Tibial nerve (tissue), 4 donors: Measurements from ENCODE around the gene TRMT1. TPM values are rescaled to one million over a fixed set of nuclear protein-coding genes. Genes with fewer than 3 reads are reported as not detected.

ENCODE experiments used
- DNase-seq, 2 donors: peaks; one replicate each; pipeline ENCODE4 v3.0.0-alpha.2; 2019; ENCODE audit warnings: low spot score in 2 of 2
- H3K27ac ChIP-seq, 4 donors: fragments of 200-600 bp; sonication (generic) in 3 of 4; one replicate each; pipeline ENCODE4 v1.5.1; 2017 to 2019; ENCODE audit warnings: mild to moderate bottlenecking in 1 of 4
- H3K27me3 ChIP-seq, 2 donors: fragments of 200-600 bp; sonication (generic) in 1 of 2; one replicate each; pipeline versions ENCODE4 v1.5.1 to v1.6.0; 2017 to 2019
- H3K36me3 ChIP-seq, 3 donors: fragments of 200-600 bp; sonication (generic); one replicate each; pipeline ENCODE4 v1.5.1; 2018 to 2019
- H3K4me1 ChIP-seq, 4 donors: fragments of 200-600 bp; sonication (generic) in 3 of 4; one replicate each; pipeline ENCODE4 v1.5.1; 2017 to 2019
- H3K4me3 ChIP-seq, 4 donors: fragments of 200-600 bp; sonication (generic) in 3 of 4; one replicate each; pipeline ENCODE4 v1.5.1; 2017 to 2019; ENCODE audit warnings: mild to moderate bottlenecking in 1 of 4, moderate library complexity in 1 of 4
- H3K9me3 ChIP-seq, 4 donors: fragments of 200-600 bp; sonication (generic) in 3 of 4; one replicate each; pipeline ENCODE4 v1.5.1; 2017 to 2019
- CTCF ChIP-seq, 5 experiments: fragments of 200-600 bp in 3 of 5; fragments of 450-650 bp in 2 of 5; sonication (generic) in 3 of 5; IDR thresholded peaks; one replicate each; pipeline ENCODE4 v1.5.1; 2016 to 2019; ENCODE audit warnings: antibody characterized with exemption in 5 of 5, mild to moderate bottlenecking in 3 of 5, moderate library complexity in 2 of 5
- EP300 ChIP-seq, 2 donors: sonication (generic); formaldehyde crosslinking; IDR thresholded peaks; one replicate each; pipeline ENCODE4 v1.6.1; 2017; ENCODE audit warnings: antibody characterized with exemption in 2 of 2, mild to moderate bottlenecking in 1 of 2
- POLR2A ChIP-seq, 2 donors: fragments of 450-650 bp; IDR thresholded peaks; one replicate each; pipeline ENCODE4 v1.6.1; 2017; ENCODE audit warnings: antibody characterized with exemption in 2 of 2, mild to moderate bottlenecking in 2 of 2, moderate library complexity in 2 of 2
- WGBS, 2 donors: methylation state at CpG; one replicate each; pipeline ENCODE4 v1.1.5; 2018; 5-methylcytosine and 5-hydroxymethylcytosine counted together
- total RNA-seq, 4 donors: library from RNA; depleted of rRNA; stranded (reverse); fragments of >200 nt; gene quantifications; one replicate each; pipeline ENCODE4 v1.1.0, GENCODE V29; 2016

Gene TRMT1
- total RNA-seq, 4 donors from 2014 or later, result 38.4 to 92.7 (median 49.2) TPM

DNA sequence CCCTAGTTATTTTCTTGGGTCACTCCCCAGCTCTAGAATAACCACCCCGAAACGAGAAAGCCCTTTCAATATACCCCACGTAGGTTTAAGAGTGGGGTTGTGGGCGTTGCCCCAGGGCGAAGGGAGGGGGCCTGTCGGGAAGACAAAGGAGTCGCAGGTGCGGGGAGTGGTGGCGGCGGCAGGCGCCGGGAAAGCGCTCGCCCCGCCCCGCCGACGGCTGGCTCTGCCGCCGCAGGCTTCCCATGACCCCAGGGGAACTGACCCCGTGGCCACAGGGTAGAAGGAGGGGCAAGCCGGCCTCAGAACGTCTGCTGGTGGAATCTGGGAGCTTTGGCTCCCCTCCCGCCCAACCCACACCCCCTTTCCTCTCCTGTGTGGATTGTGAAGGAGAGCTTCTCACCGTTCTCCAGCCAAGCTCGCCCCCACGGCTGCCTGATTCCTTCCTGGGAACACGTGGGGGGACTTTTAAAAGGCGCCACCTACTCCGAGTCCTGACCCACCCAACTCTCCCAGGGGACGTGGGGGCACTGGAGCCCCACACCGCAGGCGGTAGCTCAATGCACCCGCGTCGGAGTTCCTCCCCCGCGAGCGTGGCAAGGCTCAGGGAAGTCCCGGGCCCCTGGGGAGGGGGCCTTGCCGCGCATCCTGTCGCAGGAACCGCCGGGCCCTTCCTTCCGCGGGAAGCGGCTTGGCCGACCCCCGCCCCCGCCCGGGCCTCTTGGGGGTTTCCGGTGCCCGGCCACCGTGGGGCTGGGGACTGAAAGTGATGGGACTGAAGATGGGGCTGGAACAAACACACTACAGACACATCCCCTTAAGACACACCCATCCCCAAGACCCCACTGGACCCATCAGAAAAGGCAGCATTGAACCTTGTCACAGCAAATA, 39.2 kb upstream of the TRMT1 start:
- Histone ChIP-seq H3K36me3 (no peaks in the 10 kb centered on the region), H3K27ac (peak overlapping the region; percentile 96 to 99 (median 98)), H3K4me3 (peak overlapping the region; percentile 66 to 98 (median 84)), H3K4me1 (peaks cover 3 to 54% (median 15%) of the 10 kb centered on the region in 4 donors), H3K27me3 (no peaks in the 10 kb centered on the region), H3K9me3 (no peaks in the 10 kb centered on the region)
- WGBS, 2 donors, result 3% methylated on average over 46 to 53 of the region's 55 CpGs
- DNase-seq, result peak; percentile 67 to 71
- TF ChIP-seq CTCF (IDR thresholded peaks at IDR 0.05) (no peak), EP300 (IDR thresholded peaks at IDR 0.05) (peak in 1 of 2 donors; percentile 48)

- peak; percentile 43 to 47 for DNase-seq
- peak overlapping the region; percentile 66 to 98 (median 84) for H3K4me3 ChIP-seq
- peak in 1 of 2 donors; percentile 12 for TF ChIP-seq EP300 (IDR thresholded peaks at IDR 0.05)
- peak in 2 of 5 experiments; percentile 2 to 6 for TF ChIP-seq CTCF (IDR thresholded peaks at IDR 0.05)
- TF ChIP-seq POLR2A (IDR thresholded peaks at IDR 0.05), result no peak
- no peaks in the 10 kb centered on the region for H3K9me3 ChIP-seq
- H3K27ac ChIP-seq, result peak overlapping the region; percentile 96 to 99 (median 98)
- 4 to 6% methylated on average over 16 to 24 of the region's 24 CpGs for WGBS, 2 donors
- H3K4me1 ChIP-seq, result peaks cover 3 to 54% (median 15%) of the 10 kb centered on the region in 4 donors
- H3K27me3 ChIP-seq, result no peaks in the 10 kb centered on the region
- H3K36me3 ChIP-seq, result no peaks in the 10 kb centered on the region
These were observed 38.5 kb upstream of the TRMT1 start for GRCh38 chr19:13154911-13155471.

GRCh38 chr19:13154241-13154778, 37.8 kb upstream of the TRMT1 start:
- H3K4me3 ChIP-seq, result peak overlapping the region; percentile 66 to 98 (median 84)
- no peaks in the 10 kb centered on the region for H3K27me3 ChIP-seq
- H3K36me3 ChIP-seq, result no peaks in the 10 kb centered on the region
- H3K27ac ChIP-seq, result peak overlapping the region; percentile 96 to 99 (median 98)
- DNase-seq, result peak; percentile 85 to 92
- 1 to 2% methylated on average over 21 of the region's 21 CpGs for WGBS, 2 donors
- peaks cover 3 to 58% (median 16%) of the 10 kb centered on the region in 4 donors for H3K4me1 ChIP-seq
- TF ChIP-seq CTCF (IDR thresholded peaks at IDR 0.05), result no peak
- peak; percentile 65 to 66 for TF ChIP-seq POLR2A (IDR thresholded peaks at IDR 0.05)
- TF ChIP-seq EP300 (IDR thresholded peaks at IDR 0.05), result peak; percentile 75 to 96
- no peaks in the 10 kb centered on the region for H3K9me3 ChIP-seq

DNA sequence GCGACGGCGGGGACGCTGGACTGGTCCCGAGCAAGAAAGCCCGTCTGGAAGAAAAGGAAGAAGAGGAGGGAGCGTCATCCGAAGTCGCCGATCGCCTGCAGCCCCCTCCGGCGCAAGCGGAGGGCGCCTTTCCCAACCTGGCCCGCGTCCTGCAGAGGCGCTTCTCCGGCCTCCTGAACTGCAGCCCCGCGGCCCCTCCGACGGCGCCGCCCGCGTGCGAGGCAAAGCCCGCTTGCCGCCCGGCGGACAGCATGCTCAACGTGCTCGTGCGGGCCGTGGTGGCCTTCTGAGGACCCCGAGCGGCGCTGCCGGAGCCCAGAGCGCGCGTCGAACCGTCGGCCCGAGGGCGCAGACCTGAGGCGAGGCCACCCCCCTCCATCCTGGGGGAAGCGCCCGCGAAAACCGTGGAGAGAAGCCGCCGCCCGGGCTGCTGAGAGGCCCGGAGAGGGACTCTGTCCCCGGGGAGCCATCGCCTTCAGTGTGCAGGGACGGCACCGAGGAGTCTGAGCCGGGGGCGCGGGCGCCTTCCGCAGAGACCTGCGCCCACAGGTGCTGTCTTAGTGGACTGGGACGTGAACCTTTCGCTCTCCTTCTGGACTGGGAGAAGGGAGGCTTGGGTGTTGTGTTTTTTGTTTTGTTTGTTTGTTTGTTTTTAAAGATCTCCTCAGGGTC, 37.2 kb upstream of the TRMT1 start:
- H3K27ac ChIP-seq, result peak overlapping the region; percentile 96 to 99 (median 98)
- DNase-seq, result no peak
- H3K4me3 ChIP-seq, result peak overlapping the region; percentile 66 to 98 (median 84)
- H3K36me3 ChIP-seq, result no peaks in the 10 kb centered on the region
- no peaks in the 10 kb centered on the region for H3K27me3 ChIP-seq
- TF ChIP-seq POLR2A (IDR thresholded peaks at IDR 0.05) (no peak), CTCF (IDR thresholded peaks at IDR 0.05) (peak in 2 of 5 experiments; percentile 17 to 31), EP300 (IDR thresholded peaks at IDR 0.05) (no peak)
- H3K9me3 ChIP-seq, result no peaks in the 10 kb centered on the region
- 1% methylated on average over 32 to 66 of the region's 69 CpGs for WGBS, 2 donors
- H3K4me1 ChIP-seq, result peaks cover 3 to 64% (median 19%) of the 10 kb centered on the region in 4 donors
